HEK293 (cell line): Measurements from ENCODE around the gene WNT4.

Experiments
- CTCF ChIA-PET: fragments of 350-600 bp; formaldehyde crosslinking; extraction: SDS; loops from one replicate; lab custom pipeline; 2021; ENCODE audit warnings: antibody characterized with exemption; lab: Yijun Ruan, JAX
- POLR2A ChIA-PET: fragments of 300-600 bp; formaldehyde crosslinking; extraction: SDS; loops from one replicate; lab custom pipeline; 2020; ENCODE audit warnings: antibody characterized with exemption, inconsistent platforms; lab: Yijun Ruan, JAX
- H3K27ac ChIP-seq: fragments of 200-500 bp; sonication (Bioruptor generic); 2 replicates; pipeline ENCODE4 v1.5.1; 2014; ENCODE audit warnings: low read depth, low read length, control low read depth, inconsistent platforms; ENCODE audit errors: extremely low read depth
- H3K36me3 ChIP-seq, 2 experiments: fragments of 200-500 bp in 1 of 2; sonication (Bioruptor generic) in 1 of 2; 1 replicate in 1 of 2; 2 replicates in 1 of 2; pipeline ENCODE4 v1.5.1; 2014 to 2017; ENCODE audit warnings: inconsistent platforms in 2 of 2, low read length in 2 of 2; ENCODE audit not compliant: control insufficient read depth in 2 of 2, insufficient read depth in 1 of 2
- H3K4me1 ChIP-seq: fragments of 200-500 bp; sonication (Bioruptor generic); 2 replicates; pipeline ENCODE4 v1.5.1; 2014; ENCODE audit warnings: mild to moderate bottlenecking, low read length, inconsistent platforms; ENCODE audit not compliant: control insufficient read depth, insufficient read depth
- H3K4me3 ChIP-seq: 2 replicates; pipeline ENCODE4 v1.5.1; 2011; ENCODE audit warnings: low read depth, mild to moderate bottlenecking, control low read depth, low read length, moderate library complexity
- H3K9me3 ChIP-seq: fragments of 200-500 bp; sonication (Bioruptor generic); 2 replicates; pipeline ENCODE4 v1.5.1; 2014; ENCODE audit warnings: low read depth, low read length, inconsistent platforms; ENCODE audit not compliant: control insufficient read depth, insufficient read depth
- BCL11B ChIP-seq: fragments of 450-650 bp; formaldehyde crosslinking; IDR thresholded peaks from 2 replicates; pipeline ENCODE4 v1.5.1; 2016; ENCODE audit warnings: low read depth, missing biosample characterization, missing genetic modification characterization
- IKZF3 ChIP-seq: fragments of 450-650 bp; IDR thresholded peaks from 2 replicates; pipeline ENCODE4 v1.5.0; 2018; ENCODE audit warnings: missing biosample characterization, mild to moderate bottlenecking, missing genetic modification characterization, moderate library complexity
- KLF1 ChIP-seq: fragments of 450-650 bp; formaldehyde crosslinking; IDR thresholded peaks from 2 replicates; pipeline ENCODE4 v1.5.1; 2016; ENCODE audit warnings: missing biosample characterization, missing genetic modification characterization
- MEIS1 ChIP-seq: sonication (generic); formaldehyde crosslinking; IDR thresholded peaks from 2 replicates; pipeline ENCODE4 v1.8.1; 2022; ENCODE audit warnings: missing genetic modification reagents, mild to moderate bottlenecking, borderline replicate concordance
- PRDM4 ChIP-seq: fragments of 450-650 bp; formaldehyde crosslinking; IDR thresholded peaks from 2 replicates; pipeline ENCODE4 v1.5.1; 2017; ENCODE audit warnings: missing biosample characterization, missing genetic modification characterization
- PRDM6 ChIP-seq: fragments of 450-650 bp; formaldehyde crosslinking; IDR thresholded peaks from 2 replicates; pipeline ENCODE4 v1.5.1; 2017; ENCODE audit warnings: missing biosample characterization, missing genetic modification characterization
- REPIN1 ChIP-seq: fragments of 450-650 bp; formaldehyde crosslinking; IDR thresholded peaks from 2 replicates; pipeline ENCODE4 v1.5.1; 2017; ENCODE audit warnings: missing biosample characterization, missing genetic modification characterization, low read depth
- SCRT2 ChIP-seq: fragments of 450-650 bp; formaldehyde crosslinking; IDR thresholded peaks from 2 replicates; pipeline ENCODE4 v1.5.1; 2016; ENCODE audit warnings: missing biosample characterization, missing genetic modification characterization
- TRIM28 ChIP-seq: IDR thresholded peaks from 2 replicates; pipeline ENCODE4 v1.6.1; 2011; ENCODE audit warnings: low read length, control low read depth, borderline replicate concordance
- TSHZ1 ChIP-seq: fragments of 450-650 bp; formaldehyde crosslinking; IDR thresholded peaks from 2 replicates; pipeline ENCODE4 v1.5.1; 2016; ENCODE audit warnings: missing biosample characterization, missing genetic modification characterization, borderline replicate concordance
- ZBTB17 ChIP-seq: fragments of 450-650 bp; formaldehyde crosslinking; IDR thresholded peaks from 2 replicates; pipeline ENCODE4 v1.5.1; 2016; ENCODE audit warnings: missing biosample characterization, missing genetic modification characterization
- ZBTB21 ChIP-seq: fragments of 450-650 bp; formaldehyde crosslinking; IDR thresholded peaks from 2 replicates; pipeline ENCODE4 v1.5.1; 2017; ENCODE audit warnings: missing biosample characterization, missing genetic modification characterization
- ZNF155 ChIP-seq: fragments of 450-650 bp; formaldehyde crosslinking; IDR thresholded peaks from 2 replicates; pipeline ENCODE4 v1.5.1; 2016; ENCODE audit warnings: missing biosample characterization, missing genetic modification characterization
- ZNF239 ChIP-seq: fragments of 450-650 bp; formaldehyde crosslinking; IDR thresholded peaks from 2 replicates; pipeline ENCODE4 v1.5.1; 2016; ENCODE audit warnings: missing biosample characterization, missing genetic modification characterization
- ZNF292 ChIP-seq: fragments of 450-650 bp; formaldehyde crosslinking; IDR thresholded peaks from 2 replicates; pipeline ENCODE4 v1.5.1; 2016; ENCODE audit warnings: low read depth, missing biosample characterization, missing genetic modification characterization, borderline replicate concordance
- ZNF426 ChIP-seq: fragments of 450-650 bp; formaldehyde crosslinking; IDR thresholded peaks from 2 replicates; pipeline ENCODE4 v1.5.1; 2017; ENCODE audit warnings: missing biosample characterization, missing genetic modification characterization, mild to moderate bottlenecking, inconsistent platforms, moderate library complexity
- ZNF473 ChIP-seq: fragments of 450-650 bp; formaldehyde crosslinking; IDR thresholded peaks from 2 replicates; pipeline ENCODE4 v1.5.1; 2017; ENCODE audit warnings: missing biosample characterization, missing genetic modification characterization
- ZNF521 ChIP-seq: fragments of 450-650 bp; formaldehyde crosslinking; IDR thresholded peaks from 2 replicates; pipeline ENCODE4 v1.5.1; 2017; ENCODE audit warnings: missing biosample characterization, mild to moderate bottlenecking, missing genetic modification characterization
- ZNF571 ChIP-seq: fragments of 450-650 bp; formaldehyde crosslinking; IDR thresholded peaks from 2 replicates; pipeline ENCODE4 v1.5.0; 2017; ENCODE audit warnings: missing biosample characterization, missing genetic modification characterization
- ZNF621 ChIP-seq: fragments of 450-650 bp; formaldehyde crosslinking; IDR thresholded peaks from 2 replicates; pipeline ENCODE4 v1.5.1; 2017; ENCODE audit warnings: missing biosample characterization, missing genetic modification characterization
- ZNF623 ChIP-seq: fragments of 450-650 bp; formaldehyde crosslinking; IDR thresholded peaks from 2 replicates; pipeline ENCODE4 v1.5.1; 2016; ENCODE audit warnings: missing biosample characterization, missing genetic modification characterization
- ZNF626 ChIP-seq: fragments of 450-650 bp; sonication (Bioruptor Pico); formaldehyde crosslinking; IDR thresholded peaks from 2 replicates; pipeline ENCODE4 v1.5.1; 2018; ENCODE audit warnings: missing biosample characterization, missing genetic modification characterization, inconsistent platforms
- ZNF670 ChIP-seq: fragments of 450-650 bp; formaldehyde crosslinking; IDR thresholded peaks from 2 replicates; pipeline ENCODE4 v1.5.1; 2016; ENCODE audit warnings: missing biosample characterization, missing genetic modification characterization, low read depth
- ZNF768 ChIP-seq: fragments of 450-650 bp; formaldehyde crosslinking; IDR thresholded peaks from 2 replicates; pipeline ENCODE4 v1.5.1; 2018; ENCODE audit warnings: missing biosample characterization, mild to moderate bottlenecking, missing genetic modification characterization
- ZSCAN18 ChIP-seq: fragments of 450-650 bp; formaldehyde crosslinking; IDR thresholded peaks from 2 replicates; pipeline ENCODE4 v1.5.1; 2016; ENCODE audit warnings: missing biosample characterization, missing genetic modification characterization
- ZSCAN30 ChIP-seq: fragments of 450-650 bp; IDR thresholded peaks from 2 replicates; pipeline ENCODE4 v1.5.1; 2018; ENCODE audit warnings: missing biosample characterization, mild to moderate bottlenecking, missing genetic modification characterization, moderate library complexity

WNT4 gene

GRCh38 chr1:22140694-22141093 lies 2.2 kb downstream of the WNT4 start:
- ChIA-PET POLR2A (no interaction called here), CTCF (interaction anchor here (0.6 to 2.6 kb wide), 4 partner anchors 9 to 276 kb away, joined by 3 to 14 read pairs (median 6); no protein-coding TSS in a partner anchor)
- no peaks in the 10 kb centered on the region; the same call in 1 of the 2 replicates for H3K4me1 ChIP-seq
- no peaks in the 10 kb centered on the region for H3K36me3 ChIP-seq
- no peak overlapping the region for H3K4me3 ChIP-seq
- TF ChIP-seq ZNF521 (tag by site-specific recombination) (no peak), ZNF155 (tag by site-specific recombination) (no peak), ZSCAN30 (tag by site-specific recombination) (no peak), ZNF626 (tag by site-specific recombination) (no peak), ZNF292 (tag by site-specific recombination) (no peak), ZNF621 (tag by site-specific recombination) (no peak), ZNF571 (no peak), ZBTB21 (tag by site-specific recombination) (no peak), ZNF239 (tag by site-specific recombination) (no peak), ZBTB17 (tag by site-specific recombination) (no peak), ZNF426 (tag by site-specific recombination) (no peak), ZNF623 (tag by site-specific recombination) (no peak)
- H3K27ac ChIP-seq = no peak overlapping the region
- no peaks in the 10 kb centered on the region for H3K9me3 ChIP-seq

GRCh38 chr1:22139817-22140216 lies 3.1 kb downstream of the WNT4 start:
- H3K4me3 ChIP-seq = no peak overlapping the region
- no peaks in the 10 kb centered on the region; the same call in 1 of the 2 replicates for H3K4me1 ChIP-seq
- ChIA-PET CTCF (interaction anchor here (1.6 to 2.6 kb wide), 3 partner anchors 9 to 276 kb away, joined by 4 to 14 read pairs (median 8); no protein-coding TSS in a partner anchor), POLR2A (interaction anchor here (0.6 kb wide), 1 partner anchor 1131 kb away, joined by 3 read pairs; no protein-coding TSS in a partner anchor)
- TF ChIP-seq ZNF768 (tag by site-specific recombination) = no peak
- TF ChIP-seq TRIM28 = no peak
- no peak for TF ChIP-seq ZSCAN18 (tag by site-specific recombination)
- TF ChIP-seq ZNF521 (tag by site-specific recombination) = no peak
- no peak for TF ChIP-seq KLF1 (tag by site-specific recombination)
- no peak for TF ChIP-seq PRDM6 (tag by site-specific recombination)
- TF ChIP-seq TSHZ1 = no peak
- no peak for TF ChIP-seq SCRT2 (tag by site-specific recombination)
- no peak for TF ChIP-seq ZNF670 (tag by site-specific recombination)
- no peak for TF ChIP-seq BCL11B
- TF ChIP-seq ZNF473 (tag by site-specific recombination) = no peak
- TF ChIP-seq MEIS1 (CRISPR knock-in tag) = no peak
- no peak for TF ChIP-seq PRDM4
- TF ChIP-seq IKZF3 (tag by site-specific recombination) = no peak
- TF ChIP-seq REPIN1 (tag by site-specific recombination) = no peak
- H3K27ac ChIP-seq = no peak overlapping the region
- H3K36me3 ChIP-seq = no peaks in the 10 kb centered on the region
- no peaks in the 10 kb centered on the region for H3K9me3 ChIP-seq
